MG63 (cell line): ENCODE data around the gene KRTAP1-3. TPM values are rescaled to one million over a fixed set of nuclear protein-coding genes. Genes with fewer than 3 reads are reported as not detected.
"Not testable (repeated sequence)": the region's sequence is repeated elsewhere in the genome, so short reads cannot be mapped to it uniquely, and the experiment has no call there.

Experiments
- DNase-seq: peaks from one replicate; pipeline ENCODE4 v3.0.0-alpha.2; 2020
- H3K27me3 ChIP-seq: fragments of 250-450 bp; sonication (Bioruptor Pico); 2 replicates; pipeline ENCODE4 v1.5.1; 2020; ENCODE audit warnings: mild to moderate bottlenecking, moderate library complexity
- H3K36me3 ChIP-seq: fragments of 250-450 bp; sonication (Bioruptor Pico); 2 replicates; pipeline ENCODE4 v1.5.1; 2020; ENCODE audit warnings: mild to moderate bottlenecking, moderate library complexity
- H3K4me3 ChIP-seq: fragments of 250-450 bp; sonication (Bioruptor Pico); 2 replicates; pipeline ENCODE4 v1.5.1; 2020; ENCODE audit warnings: mild to moderate bottlenecking, moderate library complexity
- H3K9me3 ChIP-seq: fragments of 250-450 bp; sonication (Bioruptor Pico); 2 replicates; pipeline ENCODE4 v1.5.1; 2020; ENCODE audit warnings: mild to moderate bottlenecking, moderate library complexity
- total RNA-seq: library from RNA; depleted of rRNA; stranded (reverse); fragments of >200 nt; shearing (Covaris generic); gene quantifications from 2 replicates; pipeline ENCODE4 v1.2.3, GENCODE V29; 2014; ENCODE audit warnings: low replicate concordance; rRNA removed

Gene KRTAP1-3
- total RNA-seq, 1 experiment from 2014 or later, result not detected

GRCh38 chr17:40999563-40999962 lies 35.1 kb downstream of the KRTAP1-3 start, which contains the start of gene KRTAP3-2:
KRTAP3-2 (minus strand) TSS chr17:40999906; CDS start chr17:40999853, 53 bp downstream.
- H3K27me3 ChIP-seq, DNase-seq, H3K36me3 ChIP-seq, H3K9me3 ChIP-seq, H3K4me3 ChIP-seq: not testable (repeated sequence)

- DNase-seq, result no peak
- H3K4me3 ChIP-seq, result no peak overlapping the region
- H3K36me3 ChIP-seq, result no peaks in the 10 kb centered on the region
- no peaks in the 10 kb centered on the region for H3K9me3 ChIP-seq
- H3K27me3 ChIP-seq, result no peaks in the 10 kb centered on the region
Measured at GRCh38 chr17:40997361-40997760, 37.3 kb downstream of the KRTAP1-3 start.

GRCh38 chr17:40996829-40997228 lies 37.8 kb downstream of the KRTAP1-3 start:
- Histone ChIP-seq H3K4me3 (no peak overlapping the region), H3K9me3 (no peaks in the 10 kb centered on the region), H3K36me3 (no peaks in the 10 kb centered on the region), H3K27me3 (no peaks in the 10 kb centered on the region)
- DNase-seq, result no peak

- Histone ChIP-seq H3K27me3 (no peaks in the 10 kb centered on the region), H3K4me3 (no peak overlapping the region), H3K9me3 (no peaks in the 10 kb centered on the region; the same call in 1 of the 2 replicates), H3K36me3 (no peaks in the 10 kb centered on the region)
- no peak for DNase-seq
Measured at GRCh38 chr17:40995116-40995515, 39.6 kb downstream of the KRTAP1-3 start.

GRCh38 chr17:40993839-40994238 lies 40.8 kb downstream of the KRTAP1-3 start, which contains the start of gene KRTAP3-3:
KRTAP3-3 (minus strand) TSS chr17:40994164; CDS start chr17:40994097, 67 bp downstream.
- H3K36me3 ChIP-seq, result no peaks in the 10 kb centered on the region
- no peak for DNase-seq
- H3K4me3 ChIP-seq, result no peak within 1 kb of the TSS
- H3K27me3 ChIP-seq, result no peaks in the 10 kb centered on the region
- H3K9me3 ChIP-seq, result no peaks in the 10 kb centered on the region; the same call in 1 of the 2 replicates

- H3K36me3 ChIP-seq, result no peaks in the 10 kb centered on the region
Measured at GRCh38 chr17:40993084-40993483, 41.6 kb downstream of the KRTAP1-3 start.

GRCh38 chr17:40992666-40993065 lies 42.0 kb downstream of the KRTAP1-3 start:
- Histone ChIP-seq H3K27me3 (no peaks in the 10 kb centered on the region), H3K4me3 (no peak overlapping the region), H3K9me3 (no peaks in the 10 kb centered on the region; the same call in 1 of the 2 replicates), H3K36me3 (no peaks in the 10 kb centered on the region)
- DNase-seq, result no peak

More at GRCh38 chr17:40993084-40993483, 41.6 kb downstream of the KRTAP1-3 start:
- no peak for DNase-seq
- H3K4me3 ChIP-seq, result no peak overlapping the region
- H3K27me3 ChIP-seq, result no peaks in the 10 kb centered on the region
- H3K9me3 ChIP-seq, result no peaks in the 10 kb centered on the region; the same call in 1 of the 2 replicates

- DNase-seq, result no peak
- H3K9me3 ChIP-seq, result no peaks in the 10 kb centered on the region; the same call in 1 of the 2 replicates
- no peaks in the 10 kb centered on the region for H3K27me3 ChIP-seq
Measured at GRCh38 chr17:40986920-40987319, 47.8 kb downstream of the KRTAP1-3 start.

GRCh38 chr17:40984226-40984625 lies 50.4 kb downstream of the KRTAP1-3 start, which contains the start of gene KRT40:
KRT40 (minus strand) TSS chr17:40984326; CDS start chr17:40984273, 53 bp downstream.
- H3K9me3 ChIP-seq, result no peaks in the 10 kb centered on the region
- no peak for DNase-seq
- no peaks in the 10 kb centered on the region for H3K27me3 ChIP-seq
- no peaks in the 10 kb centered on the region for H3K36me3 ChIP-seq
- H3K4me3 ChIP-seq, result no peak within 1 kb of the TSS

More at GRCh38 chr17:40986920-40987319, 47.8 kb downstream of the KRTAP1-3 start:
- Histone ChIP-seq H3K36me3 (no peaks in the 10 kb centered on the region), H3K4me3 (no peak overlapping the region)

Other genes with a start within 250 kb of the KRTAP1-3 start
- not detected in 2 replicates for gene KRT28, start 234.9 kb downstream of the KRTAP1-3 start, total RNA-seq
- 48.4 and 70.6 TPM in 2 replicates for gene KRT10, start 212.3 kb downstream of the KRTAP1-3 start, total RNA-seq
- gene KRT12, start 167.7 kb downstream of the KRTAP1-3 start, total RNA-seq, result not detected in 2 replicates
- gene KRT20, start 149.6 kb downstream of the KRTAP1-3 start, total RNA-seq, result not detected in 2 replicates
- 0.07 TPM in 1 of 2 replicates, not detected in the other for gene KRT23, start 97.2 kb downstream of the KRTAP1-3 start, total RNA-seq
- gene KRT39, start 67.9 kb downstream of the KRTAP1-3 start, total RNA-seq, result not detected in 2 replicates
- gene KRT40, start 50.5 kb downstream of the KRTAP1-3 start, total RNA-seq, result not detected in 2 replicates
- not detected in 2 replicates for gene KRTAP3-3, start 40.7 kb downstream of the KRTAP1-3 start, total RNA-seq
- not detected in 2 replicates for gene KRTAP3-2, start 35.0 kb downstream of the KRTAP1-3 start, total RNA-seq
- gene KRTAP3-1, start 25.7 kb downstream of the KRTAP1-3 start, total RNA-seq, result not detected in 2 replicates
- 1.2 and 3.2 TPM in 2 replicates for gene KRTAP1-5, start 7.7 kb downstream of the KRTAP1-3 start, total RNA-seq
- not detected in 2 replicates for gene KRTAP1-4, start 4.7 kb downstream of the KRTAP1-3 start, total RNA-seq
- gene KRTAP1-1, start 6.6 kb upstream of the KRTAP1-3 start, total RNA-seq, result 0.33 TPM in 1 of 2 replicates, not detected in the other
- not detected in 2 replicates for gene KRTAP2-1, start 12.4 kb upstream of the KRTAP1-3 start, total RNA-seq
- not detected in 2 replicates for gene KRTAP2-2, start 20.4 kb upstream of the KRTAP1-3 start, total RNA-seq
- gene KRTAP2-3, start 25.2 kb upstream of the KRTAP1-3 start, total RNA-seq, result 0.33 TPM in 1 of 2 replicates, not detected in the other
- not detected in 2 replicates for gene KRTAP2-4, start 31.0 kb upstream of the KRTAP1-3 start, total RNA-seq
- not detected in 2 replicates for gene KRTAP4-7, start 49.3 kb upstream of the KRTAP1-3 start, total RNA-seq
- gene KRTAP4-8, start 63.3 kb upstream of the KRTAP1-3 start, total RNA-seq, result not detected in 2 replicates
- gene KRTAP4-16, start 67.3 kb upstream of the KRTAP1-3 start, total RNA-seq, result not detected in 2 replicates
- not detected in 2 replicates for gene KRTAP4-9, start 70.5 kb upstream of the KRTAP1-3 start, total RNA-seq
- not detected in 2 replicates for gene KRTAP4-11, start 83.5 kb upstream of the KRTAP1-3 start, total RNA-seq
- not detected in 2 replicates for gene KRTAP4-12, start 89.3 kb upstream of the KRTAP1-3 start, total RNA-seq
- gene KRTAP4-6, start 105.7 kb upstream of the KRTAP1-3 start, total RNA-seq, result not detected in 2 replicates
- gene KRTAP4-5, start 115.0 kb upstream of the KRTAP1-3 start, total RNA-seq, result not detected in 2 replicates
- gene KRTAP4-4, start 125.9 kb upstream of the KRTAP1-3 start, total RNA-seq, result not detected in 2 replicates
- gene KRTAP4-3, start 133.3 kb upstream of the KRTAP1-3 start, total RNA-seq, result not detected in 2 replicates
- not detected in 2 replicates for gene KRTAP4-2, start 143.3 kb upstream of the KRTAP1-3 start, total RNA-seq
- gene KRTAP4-1, start 150.0 kb upstream of the KRTAP1-3 start, total RNA-seq, result not detected in 2 replicates
- gene KRTAP9-1, start 155.0 kb upstream of the KRTAP1-3 start, total RNA-seq, result not detected in 2 replicates
- gene KRTAP9-2, start 191.8 kb upstream of the KRTAP1-3 start, total RNA-seq, result not detected in 2 replicates
- gene KRTAP9-3, start 197.6 kb upstream of the KRTAP1-3 start, total RNA-seq, result not detected in 2 replicates
- gene KRTAP9-8, start 203.1 kb upstream of the KRTAP1-3 start, total RNA-seq, result not detected in 2 replicates
- gene KRTAP9-4, start 214.8 kb upstream of the KRTAP1-3 start, total RNA-seq, result not detected in 2 replicates
- not detected in 2 replicates for gene KRTAP9-9, start 220.5 kb upstream of the KRTAP1-3 start, total RNA-seq
- gene KRTAP9-6, start 230.5 kb upstream of the KRTAP1-3 start, total RNA-seq, result not detected in 2 replicates
- not detected in 2 replicates for gene KRTAP9-7, start 240.8 kb upstream of the KRTAP1-3 start, total RNA-seq